GM19239 (cell line): ENCODE measurements around the gene SSU72.

ENCODE experiments used
- DNase-seq: peaks from one replicate; pipeline ENCODE4 v3.0.0; 2011; ENCODE audit warnings: low spot score; ENCODE audit not compliant: insufficient read length
- FAIRE-seq: peaks from 2 replicates; lab custom pipeline; 2011; peaks lifted over from hg19 to GRCh38; lab: Jason Lieb, UNC

SSU72 gene

DNA sequence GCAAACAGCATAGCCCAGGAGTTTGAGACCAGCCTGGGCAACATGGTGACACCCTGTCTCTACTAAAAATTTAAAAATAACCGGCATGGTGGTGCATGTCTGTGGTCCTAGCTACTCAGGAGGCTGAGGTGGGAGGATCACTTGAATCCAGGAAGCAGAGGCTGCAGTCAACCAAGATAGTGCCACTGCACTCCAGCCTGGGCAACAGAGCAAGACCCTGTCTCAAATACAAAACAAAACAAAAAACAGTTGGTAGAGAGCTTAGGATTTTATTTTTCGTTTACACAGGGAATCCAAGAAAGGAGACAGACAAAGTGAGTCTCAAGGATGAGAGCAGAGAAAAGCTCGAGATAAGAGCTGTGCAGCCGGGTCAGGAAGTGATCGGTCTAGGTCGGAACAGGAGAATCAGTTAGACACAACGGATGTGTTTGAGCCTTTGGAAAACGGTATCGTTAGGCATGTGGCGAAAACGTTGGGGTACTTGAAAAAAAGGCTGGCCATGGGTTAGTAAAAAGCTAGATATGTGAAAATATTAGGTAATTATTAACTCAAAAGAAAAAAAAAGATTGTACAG lies 38.9 kb upstream of the SSU72 start:
- FAIRE-seq (no peak), DNase-seq (no peak)

DNA sequence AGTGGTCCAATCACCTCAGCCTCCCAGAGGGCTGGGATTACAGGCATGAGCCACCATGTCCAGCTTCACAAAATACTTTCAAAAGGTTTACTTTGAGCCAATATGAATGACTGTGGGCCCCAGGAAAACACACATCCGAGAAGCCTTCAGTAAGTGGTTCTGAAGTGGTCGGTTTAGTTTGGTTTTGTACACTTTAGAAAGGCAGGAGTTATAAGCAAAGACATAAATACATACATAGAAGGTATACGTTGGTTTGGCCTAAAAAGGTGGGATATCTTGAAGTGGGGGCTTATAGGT lies 37.4 kb upstream of the SSU72 start:
- no peak for DNase-seq
- FAIRE-seq: no peak

DNA sequence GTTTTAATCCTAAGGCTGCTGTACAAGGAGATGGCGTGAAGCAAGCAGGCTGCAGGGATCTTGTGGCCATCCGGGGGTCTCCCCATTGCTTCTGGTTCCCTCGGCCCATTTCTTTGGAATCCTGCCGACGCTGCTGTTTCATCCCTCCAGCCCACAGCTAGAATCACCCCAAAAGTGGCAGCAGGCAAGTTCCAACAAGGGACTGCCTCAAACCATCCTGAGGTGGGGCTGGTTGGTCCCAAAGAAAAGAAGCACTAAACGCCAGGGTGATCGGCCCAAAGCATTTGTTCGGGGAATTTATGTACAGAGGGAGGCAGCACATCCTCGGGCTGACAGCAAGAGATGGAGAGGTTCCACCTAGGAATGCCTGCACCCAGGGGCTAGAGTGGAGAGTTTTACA lies 36.1 kb upstream of the SSU72 start:
- no peak for DNase-seq
- no peak for FAIRE-seq

- no peak for FAIRE-seq
These were observed 35.3 kb upstream of the SSU72 start for GRCh38 chr1:1609822-1610485.

GRCh38 chr1:1606232-1606631 lies 31.6 kb upstream of the SSU72 start:
- FAIRE-seq: no peak
- no peak for DNase-seq

More at GRCh38 chr1:1609822-1610485, 35.3 kb upstream of the SSU72 start:
- DNase-seq: no peak

DNA sequence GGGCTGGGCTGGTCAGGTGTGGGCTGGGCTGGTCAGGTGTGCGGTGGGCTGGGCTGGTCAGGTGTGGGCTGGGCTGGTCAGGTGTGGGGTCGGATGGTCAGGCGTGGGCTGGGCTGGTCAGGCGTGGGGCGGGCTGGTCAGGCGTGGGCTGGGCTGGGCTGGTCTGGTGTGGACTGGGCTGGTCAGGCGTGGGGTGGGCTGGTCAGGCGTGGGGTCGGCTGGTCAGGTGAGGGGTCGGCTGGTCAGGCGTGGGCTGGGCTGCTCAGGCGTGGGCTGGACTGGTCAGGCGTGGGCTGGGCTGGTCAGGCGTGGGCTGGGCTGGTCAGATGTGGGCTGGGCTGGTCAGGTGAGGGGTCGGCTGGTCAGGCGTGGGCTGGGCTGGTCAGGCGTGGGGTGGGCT lies 31.1 kb upstream of the SSU72 start:
- DNase-seq (no peak), FAIRE-seq (no peak)

DNA sequence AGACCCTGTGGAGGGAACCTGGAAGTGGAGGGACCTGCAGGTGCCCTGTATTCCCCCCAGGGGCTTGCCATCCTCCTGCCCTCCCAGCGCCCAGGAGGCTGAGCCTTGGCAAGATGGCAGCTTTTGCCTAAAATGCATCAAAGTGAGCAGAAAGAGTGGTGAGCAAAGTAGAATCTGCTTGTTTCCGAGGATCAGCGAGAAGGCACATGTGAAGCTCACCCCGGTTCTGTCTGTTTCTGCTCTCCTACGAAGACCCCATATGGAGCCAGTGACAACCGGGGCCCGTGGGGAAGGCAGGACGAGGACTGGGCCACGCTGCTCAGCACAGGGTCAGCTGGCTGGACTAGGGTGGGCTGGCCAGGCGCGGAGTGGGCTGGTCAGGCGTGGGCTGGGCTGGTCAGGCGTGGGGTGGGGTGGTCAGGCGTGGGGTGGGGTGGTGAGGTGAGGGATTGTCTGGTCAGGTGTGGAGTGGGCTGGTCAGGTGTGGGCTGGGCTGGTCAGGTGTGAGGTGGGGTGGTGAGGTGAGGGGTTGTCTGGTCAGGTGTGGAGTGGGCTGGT lies 30.4 kb upstream of the SSU72 start:
- FAIRE-seq (no peak), DNase-seq (no peak)

DNA sequence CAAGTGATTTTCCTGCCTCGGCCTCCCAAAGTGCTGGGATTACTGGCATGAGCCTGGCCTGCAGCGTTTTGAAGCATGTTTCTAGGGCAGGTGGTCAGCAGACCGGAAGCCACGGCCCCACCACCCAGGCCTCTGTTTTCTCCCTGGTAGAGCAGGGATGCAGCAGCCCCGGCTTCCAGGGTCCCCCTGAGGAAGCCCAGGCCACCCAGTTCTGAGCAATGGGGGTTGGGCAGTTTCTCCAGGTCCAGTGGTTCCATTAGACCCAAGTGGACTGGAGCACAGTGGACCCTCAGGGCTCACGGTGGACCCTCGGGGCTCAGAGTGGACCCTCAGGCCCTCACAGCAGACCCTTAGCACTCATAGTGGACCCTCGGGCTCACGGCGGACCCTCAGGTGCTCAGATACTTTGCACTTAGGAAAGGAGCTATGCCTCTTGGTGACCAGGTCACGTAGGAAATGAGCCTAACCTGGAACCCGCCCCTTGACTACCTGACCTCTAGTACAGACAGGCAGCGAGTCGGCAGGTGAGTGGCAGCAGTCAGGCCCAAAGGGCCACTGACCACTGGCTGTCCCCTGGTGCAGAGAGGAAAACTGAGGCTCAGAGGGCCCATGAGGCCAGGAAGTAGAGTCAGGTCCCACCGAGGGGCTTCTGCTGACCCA lies 29.8 kb upstream of the SSU72 start:
- no peak for DNase-seq
- no peak for FAIRE-seq

- no peak for DNase-seq
- FAIRE-seq: no peak
These were observed 29.2 kb upstream of the SSU72 start for GRCh38 chr1:1603671-1604373.

DNA sequence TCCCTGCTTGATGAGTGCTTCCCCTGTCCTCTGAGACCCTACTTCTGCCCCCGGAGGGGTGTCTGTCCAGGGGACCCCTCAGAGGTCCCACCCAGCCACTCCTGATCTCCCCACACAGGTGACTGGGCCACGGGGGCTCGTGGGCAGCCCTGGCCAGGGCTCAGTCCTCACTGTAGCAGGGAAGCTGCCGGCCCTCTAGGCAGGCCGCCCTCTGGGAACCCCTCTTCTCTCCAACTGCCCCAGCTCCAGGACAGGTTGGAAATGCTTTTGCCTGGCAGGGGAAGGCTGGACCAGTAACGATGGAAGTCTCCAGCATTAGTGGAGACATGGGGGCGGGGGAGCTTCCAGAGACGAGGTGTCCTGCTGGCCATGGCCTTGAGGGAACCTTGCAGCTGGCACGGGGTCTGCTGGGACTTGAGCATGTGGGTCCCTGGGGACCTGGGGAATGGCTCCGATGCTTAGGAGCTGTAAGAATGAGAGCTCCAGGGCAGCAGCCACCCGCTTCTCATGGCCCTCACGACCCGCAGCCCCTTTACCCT lies 28.4 kb upstream of the SSU72 start:
- no peak for DNase-seq
- no peak for FAIRE-seq

DNA sequence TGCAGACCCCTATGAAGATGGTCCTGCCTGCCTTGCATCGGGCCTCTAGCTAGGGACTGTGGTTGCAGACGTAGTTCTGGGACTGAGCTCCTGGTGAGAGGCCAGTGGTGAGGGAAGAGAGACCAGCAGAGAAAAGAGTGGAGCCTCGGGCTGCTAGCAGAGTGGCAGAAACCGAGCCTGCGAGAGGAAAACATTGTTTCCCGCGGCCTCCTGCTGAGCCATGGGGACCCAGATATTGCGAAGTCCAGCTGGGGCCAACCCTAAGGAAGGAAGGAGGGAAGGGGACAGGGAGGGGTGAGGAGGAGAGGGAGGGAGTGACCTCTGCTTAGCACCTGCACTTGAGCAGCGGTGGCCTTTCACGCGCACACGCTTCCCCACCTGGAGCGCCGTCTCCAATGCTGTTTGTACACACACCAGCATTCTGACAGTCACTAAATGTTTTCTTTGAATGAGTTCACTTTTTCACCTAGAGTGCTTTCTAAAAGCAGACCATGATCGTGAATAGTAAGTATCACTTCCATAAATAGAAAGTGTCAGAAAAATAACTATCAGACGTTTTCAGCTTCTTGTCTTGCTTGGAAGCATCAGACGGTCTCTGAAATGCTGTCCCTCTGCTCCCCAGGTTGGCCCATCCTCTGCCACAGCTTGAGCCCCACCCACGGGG lies 27.8 kb upstream of the SSU72 start:
- DNase-seq (no peak), FAIRE-seq (no peak)

- FAIRE-seq (no peak), DNase-seq (no peak)
These were observed 27.1 kb upstream of the SSU72 start for GRCh38 chr1:1601564-1602303.

DNA sequence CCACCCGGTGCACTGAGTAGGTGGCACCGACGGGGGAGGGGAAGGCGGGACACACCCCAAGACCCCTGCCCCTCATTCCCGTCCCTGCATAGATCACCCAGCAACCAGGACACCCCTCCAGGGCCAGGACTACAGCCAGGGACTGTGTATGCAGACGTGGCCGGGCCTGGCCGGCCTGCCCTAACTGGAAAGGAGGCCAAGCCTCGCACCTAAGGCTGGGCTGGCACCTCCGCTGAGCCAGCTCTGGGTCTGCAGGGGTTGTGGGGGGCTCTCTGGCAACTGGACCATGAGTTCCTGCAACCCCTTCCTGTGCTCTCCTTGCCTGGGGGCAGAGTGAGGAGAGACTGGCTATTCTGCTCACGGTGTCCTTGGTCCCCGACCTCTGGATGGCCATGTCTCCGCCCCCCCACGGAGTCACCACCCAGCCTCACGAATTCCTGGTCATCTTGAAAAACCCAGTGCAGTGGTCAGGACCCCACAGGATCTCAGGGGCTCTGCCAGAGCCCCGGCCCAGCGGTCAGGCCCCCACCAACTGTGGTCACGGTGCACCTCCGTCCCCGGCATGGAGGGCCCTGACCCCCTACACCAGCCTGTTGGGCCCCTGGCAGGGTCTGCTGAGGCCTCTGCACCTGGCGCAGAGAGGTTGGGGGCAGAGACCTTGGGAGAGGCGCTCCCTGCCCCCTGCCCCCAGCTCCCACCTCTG lies 26.3 kb upstream of the SSU72 start:
- no peak for DNase-seq
- FAIRE-seq: no peak

GRCh38 chr1:1599935-1600860 lies 25.5 kb upstream of the SSU72 start, which contains the start of gene FNDC10:
FNDC10 (minus strand) TSS chr1:1600135; CDS start chr1:1600015, 120 bp downstream.
- DNase-seq: no peak
- no peak for FAIRE-seq

GRCh38 chr1:1599030-1599934 lies 24.6 kb upstream of the SSU72 start:
- no peak for FAIRE-seq
- DNase-seq: peak; percentile 75

DNA sequence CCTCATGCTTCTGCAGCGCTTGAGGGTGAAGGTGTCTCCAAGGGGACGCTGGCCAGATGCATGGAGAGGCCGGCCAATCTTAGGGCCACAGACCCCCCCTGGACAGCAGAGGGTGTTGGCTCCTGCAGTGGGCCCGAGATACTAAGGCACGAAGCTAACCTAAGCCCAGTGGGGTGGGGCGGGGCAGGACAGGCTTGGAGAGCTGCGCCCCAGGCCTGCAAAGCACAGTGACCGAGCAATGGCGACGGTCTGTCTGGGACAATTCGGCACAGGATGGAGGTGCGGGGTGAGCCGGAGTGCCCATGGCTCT lies 24.0 kb upstream of the SSU72 start:
- DNase-seq: no peak
- no peak for FAIRE-seq
